Germinal center (tissue), 1 donor: Measurements from ENCODE around the gene SLC6A6.

Source experiments
- DNase-seq: peaks from one replicate; pipeline ENCODE4 v3.0.0; 2012; ENCODE audit warnings: mixed read lengths, low spot score

SLC6A6 gene

GRCh38 chr3:14470461-14470860 lies 68.1 kb downstream of the SLC6A6 start:
- no peak for DNase-seq

DNA sequence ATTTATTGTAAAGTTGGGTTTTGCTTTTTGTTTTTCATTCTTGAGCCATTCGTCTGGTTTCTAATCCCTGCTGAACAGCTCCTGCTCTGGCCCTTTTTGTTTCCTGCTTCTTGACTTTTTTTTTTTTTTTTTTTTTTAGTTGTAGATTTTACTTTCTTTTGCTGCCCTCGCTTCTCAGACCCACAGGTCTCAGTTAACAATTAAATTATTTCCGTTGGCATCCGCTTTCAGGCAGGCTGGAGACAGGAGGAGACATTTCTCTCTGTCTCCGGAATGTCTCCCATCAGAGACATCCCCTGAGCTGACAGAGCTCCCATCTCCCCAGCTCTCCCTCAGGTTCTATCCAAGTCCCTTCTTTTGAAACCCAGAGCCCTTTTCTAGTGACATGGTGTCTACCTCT lies 68.6 kb downstream of the SLC6A6 start:
- DNase-seq = no peak

GRCh38 chr3:14471690-14472089 lies 69.3 kb downstream of the SLC6A6 start:
- no peak for DNase-seq

GRCh38 chr3:14472471-14473351 lies 70.3 kb downstream of the SLC6A6 start:
- no peak for DNase-seq

GRCh38 chr3:14473411-14473891 lies 71.0 kb downstream of the SLC6A6 start:
- no peak for DNase-seq

DNA sequence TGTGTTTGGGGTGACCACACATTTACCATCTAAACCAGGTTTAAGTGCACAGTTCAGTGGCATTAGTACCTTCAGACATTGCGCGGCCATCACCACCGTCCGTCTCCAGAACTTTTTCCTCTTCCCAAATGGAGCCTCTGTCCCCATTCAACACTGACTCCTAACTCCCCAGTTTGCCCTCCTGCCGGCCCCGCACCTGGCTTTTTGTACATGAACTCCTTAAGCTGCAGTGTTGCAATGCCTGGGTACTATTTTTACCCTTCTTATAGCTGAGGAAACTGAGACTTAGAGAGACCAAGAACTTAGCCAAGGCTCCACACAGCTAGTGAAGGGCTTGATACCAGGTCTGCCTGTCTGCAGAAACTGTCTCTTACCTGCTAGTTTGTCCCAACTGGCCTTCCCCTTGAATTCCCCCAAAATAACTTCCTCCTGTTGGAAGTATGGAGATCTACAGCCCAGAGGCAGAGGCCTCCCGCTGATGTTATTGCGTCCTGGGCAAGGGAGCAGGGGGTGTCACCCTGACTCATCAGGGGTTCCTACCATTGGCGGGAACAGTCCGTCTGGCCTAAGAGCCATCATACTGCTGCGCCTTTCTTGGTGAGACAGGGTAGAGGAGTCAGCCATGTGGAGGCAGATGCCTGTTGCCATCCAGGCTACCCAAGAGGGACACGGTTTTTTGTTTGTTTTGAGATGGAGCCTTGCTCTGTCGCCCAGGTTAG lies 72.1 kb downstream of the SLC6A6 start:
- DNase-seq = no peak

GRCh38 chr3:14475621-14476020 lies 73.2 kb downstream of the SLC6A6 start:
- DNase-seq = no peak

DNA sequence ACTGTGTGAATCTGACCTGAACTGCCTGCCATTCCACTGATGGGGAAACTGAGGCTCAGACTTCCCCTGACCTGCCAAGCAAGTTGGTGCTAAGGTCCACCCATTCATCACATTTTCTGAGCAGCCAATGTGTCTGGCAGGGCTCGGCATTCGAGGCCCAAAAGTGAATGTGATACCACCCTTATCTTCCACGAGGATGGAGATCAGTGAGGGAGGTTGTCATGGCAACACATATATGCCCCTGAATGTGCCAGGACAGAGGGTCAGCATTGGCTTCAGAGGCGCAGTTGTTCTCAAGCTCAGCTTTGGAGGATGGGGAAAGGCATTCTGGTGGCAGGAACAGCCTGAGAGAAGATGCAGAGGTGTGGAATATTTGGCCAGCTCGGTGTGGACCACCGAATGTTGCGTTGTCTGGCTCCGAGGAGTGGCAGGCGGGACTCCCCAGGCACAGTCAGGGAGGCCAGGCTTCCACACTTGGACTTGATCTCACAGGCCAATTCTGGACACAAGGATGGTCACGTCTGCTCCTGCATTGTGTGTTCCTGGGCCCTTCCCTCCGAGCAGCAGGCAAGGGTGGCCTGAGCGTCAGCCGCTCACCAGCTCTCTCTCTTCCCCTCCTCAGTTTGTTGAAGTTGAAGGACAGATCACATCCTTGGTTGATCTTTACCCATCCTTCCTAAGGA lies 74.3 kb downstream of the SLC6A6 start:
- no peak for DNase-seq

DNA sequence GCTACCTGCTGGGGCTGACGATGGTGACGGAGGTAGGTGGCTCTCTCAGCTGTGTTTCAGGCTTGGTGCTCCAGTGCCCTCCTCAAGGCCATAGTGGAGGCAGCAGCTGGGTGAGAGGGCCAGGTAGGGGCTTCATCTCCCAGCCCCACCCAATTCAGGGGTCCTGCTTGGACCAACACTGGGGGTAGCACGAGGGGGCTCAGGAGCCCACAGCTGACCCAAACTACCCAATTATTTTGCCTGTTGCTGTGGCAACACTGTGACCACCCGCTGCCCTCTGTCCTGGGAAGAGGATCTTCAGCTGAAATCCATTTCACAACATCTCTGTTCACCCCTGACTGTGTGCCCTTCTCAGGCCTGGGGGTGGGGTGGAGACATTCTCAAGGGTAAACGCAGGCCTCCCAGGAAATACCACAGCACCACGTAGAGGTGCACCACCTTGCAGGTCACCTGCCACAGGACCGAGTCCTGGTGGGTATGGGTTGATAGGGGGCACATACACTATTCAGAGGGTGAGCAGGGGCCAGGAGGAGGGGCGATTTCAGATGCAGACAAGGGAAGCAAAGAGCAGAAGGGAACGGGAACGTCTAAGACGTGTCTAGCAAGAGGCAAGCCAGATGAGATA lies 75.0 kb downstream of the SLC6A6 start:
- no peak for DNase-seq

- no peak for DNase-seq
These were observed 76.6 kb downstream of the SLC6A6 start for GRCh38 chr3:14478956-14479550.

DNA sequence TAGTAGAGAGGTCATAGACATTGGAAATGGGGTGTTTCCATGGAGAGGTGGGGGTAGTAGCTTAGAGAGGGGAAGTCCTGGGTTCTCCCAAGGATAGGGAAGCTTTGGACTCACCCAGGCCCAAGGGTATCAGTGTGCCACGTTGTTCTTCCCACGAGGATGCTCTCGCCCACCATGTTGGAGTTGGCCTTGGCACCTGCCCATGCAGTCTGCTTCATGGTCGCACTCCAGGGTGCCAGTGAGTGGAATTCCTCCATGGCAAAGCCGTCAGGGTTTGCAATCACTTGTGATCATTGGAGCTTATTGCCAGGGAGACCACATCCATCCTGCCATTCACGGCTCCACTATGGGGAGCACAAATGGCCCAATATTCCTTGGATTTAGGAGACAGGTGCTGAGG lies 77.2 kb downstream of the SLC6A6 start:
- DNase-seq = no peak

- no peak for DNase-seq
These were observed 78.0 kb downstream of the SLC6A6 start for GRCh38 chr3:14480207-14481017.

GRCh38 chr3:14481018-14481645 lies 78.7 kb downstream of the SLC6A6 start:
- no peak for DNase-seq

- DNase-seq = no peak
These were observed 79.2 kb downstream of the SLC6A6 start for GRCh38 chr3:14481646-14482036.

GRCh38 chr3:14482271-14482721 lies 79.9 kb downstream of the SLC6A6 start:
- no peak for DNase-seq

DNA sequence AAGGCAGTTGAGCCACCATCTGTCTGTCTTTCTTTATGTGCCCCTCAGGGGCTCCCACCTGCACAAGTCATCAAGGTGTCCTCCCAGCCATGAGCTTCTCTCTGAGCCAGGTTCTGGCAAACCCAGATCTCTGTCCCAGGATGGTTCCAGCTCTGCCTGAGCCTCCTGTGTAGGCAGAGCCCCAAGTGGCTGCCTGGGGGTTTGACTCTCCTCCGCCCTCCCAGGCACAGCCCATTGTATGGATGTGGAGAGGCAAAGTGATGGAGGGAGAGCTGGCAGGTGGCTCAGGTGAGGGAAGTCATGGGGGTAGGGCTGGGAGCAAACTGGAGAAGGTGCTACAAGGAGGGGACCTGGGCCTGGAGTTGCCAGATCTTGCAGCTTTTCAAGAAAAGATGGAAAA lies 80.9 kb downstream of the SLC6A6 start:
- no peak for DNase-seq

- no peak for DNase-seq
These were observed 82.3 kb downstream of the SLC6A6 start for GRCh38 chr3:14484741-14485140.

GRCh38 chr3:14485981-14486380 lies 83.6 kb downstream of the SLC6A6 start:
- DNase-seq = no peak

GRCh38 chr3:14486460-14486859 lies 84.1 kb downstream of the SLC6A6 start:
- no peak for DNase-seq

DNA sequence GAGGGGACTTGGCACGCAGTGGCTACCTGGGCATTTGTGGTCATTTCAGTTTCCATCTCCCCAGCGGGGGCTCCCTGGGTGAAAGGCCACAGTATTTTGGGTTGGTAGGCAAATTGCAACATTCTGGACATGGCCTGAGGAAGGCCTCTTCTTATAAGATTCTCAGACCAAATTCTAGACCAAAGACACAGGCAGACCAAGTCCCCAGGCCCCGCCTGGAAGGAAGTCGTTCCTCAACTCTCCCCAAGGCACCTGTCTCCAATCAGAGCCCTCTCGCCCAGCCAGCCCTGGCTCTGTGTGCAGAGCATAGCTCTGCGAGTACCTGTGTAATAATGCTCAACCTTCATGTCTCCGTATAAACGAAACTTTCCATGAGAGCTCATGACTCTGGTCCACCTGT lies 84.7 kb downstream of the SLC6A6 start:
- DNase-seq = no peak
